HEK293 (cell line): ENCODE data around the gene TLDC2.

ENCODE experiments used
- AEBP2 ChIP-seq: fragments of 450-650 bp; formaldehyde crosslinking; IDR thresholded peaks from 2 replicates; pipeline ENCODE4 v1.5.1; 2016; ENCODE audit warnings: missing biosample characterization, missing genetic modification characterization, borderline replicate concordance
- EGR2 ChIP-seq: fragments of 450-650 bp; formaldehyde crosslinking; IDR thresholded peaks from 2 replicates; pipeline ENCODE4 v1.5.1; 2016; ENCODE audit warnings: low read depth, missing biosample characterization, missing genetic modification characterization
- GFI1B ChIP-seq: fragments of 450-650 bp; formaldehyde crosslinking; IDR thresholded peaks from 2 replicates; pipeline ENCODE4 v1.5.1; 2016; ENCODE audit warnings: missing biosample characterization, missing genetic modification characterization
- GLI2 ChIP-seq: fragments of 450-650 bp; formaldehyde crosslinking; IDR thresholded peaks from 2 replicates; pipeline ENCODE4; 2017; ENCODE audit warnings: missing biosample characterization, missing genetic modification characterization, low read depth, borderline replicate concordance
- MZF1 ChIP-seq: fragments of 450-650 bp; formaldehyde crosslinking; IDR thresholded peaks from 2 replicates; pipeline ENCODE4 v1.5.1; 2017; ENCODE audit warnings: missing biosample characterization, missing genetic modification characterization, borderline replicate concordance
- WT1 ChIP-seq: fragments of 450-650 bp; formaldehyde crosslinking; IDR thresholded peaks from 2 replicates; pipeline ENCODE4 v1.5.1; 2016; ENCODE audit warnings: missing biosample characterization, missing genetic modification characterization
- ZBTB49 ChIP-seq: fragments of 450-650 bp; formaldehyde crosslinking; IDR thresholded peaks from 2 replicates; pipeline ENCODE4 v1.5.1; 2016; ENCODE audit warnings: missing biosample characterization, missing genetic modification characterization, low read depth
- ZBTB8A ChIP-seq: fragments of 450-650 bp; formaldehyde crosslinking; IDR thresholded peaks from 2 replicates; pipeline ENCODE4 v1.5.1; 2016; ENCODE audit warnings: missing biosample characterization, missing genetic modification characterization
- ZNF169 ChIP-seq: fragments of 450-650 bp; formaldehyde crosslinking; IDR thresholded peaks from 2 replicates; pipeline ENCODE4 v1.5.1; 2016; ENCODE audit warnings: missing biosample characterization, missing genetic modification characterization
- ZNF24 ChIP-seq: fragments of 450-650 bp; formaldehyde crosslinking; IDR thresholded peaks from 2 replicates; pipeline ENCODE4 v1.5.1; 2016; ENCODE audit warnings: missing biosample characterization, missing genetic modification characterization
- ZNF341 ChIP-seq: fragments of 450-650 bp; formaldehyde crosslinking; IDR thresholded peaks from 2 replicates; pipeline ENCODE4; 2016; ENCODE audit warnings: low read depth, missing biosample characterization, missing genetic modification characterization
- ZNF354C ChIP-seq: fragments of 450-650 bp; formaldehyde crosslinking; IDR thresholded peaks from 2 replicates; pipeline ENCODE4 v1.5.1; 2016; ENCODE audit warnings: missing biosample characterization, missing genetic modification characterization, low read depth, borderline replicate concordance
- ZNF433 ChIP-seq: fragments of 450-650 bp; formaldehyde crosslinking; IDR thresholded peaks from 2 replicates; pipeline ENCODE4 v1.5.1; 2016; ENCODE audit warnings: missing biosample characterization, missing genetic modification characterization, low read depth
- ZNF529 ChIP-seq: fragments of 450-650 bp; formaldehyde crosslinking; IDR thresholded peaks from 2 replicates; pipeline ENCODE4 v1.5.1; 2017; ENCODE audit warnings: missing genetic modification characterization, missing biosample characterization; ENCODE audit not compliant: insufficient replicate concordance
- ZNF629 ChIP-seq: fragments of 450-650 bp; formaldehyde crosslinking; IDR thresholded peaks from 2 replicates; pipeline ENCODE4 v1.5.1; 2017; ENCODE audit warnings: missing biosample characterization, missing genetic modification characterization
- ZNF658 ChIP-seq: fragments of 450-650 bp; formaldehyde crosslinking; IDR thresholded peaks from 2 replicates; pipeline ENCODE4; 2016; ENCODE audit warnings: missing biosample characterization, missing genetic modification characterization
- ZNF792 ChIP-seq: fragments of 450-650 bp; formaldehyde crosslinking; IDR thresholded peaks from 2 replicates; pipeline ENCODE4 v1.5.1; 2016; ENCODE audit warnings: missing biosample characterization, missing genetic modification characterization
- ZXDB ChIP-seq: fragments of 450-650 bp; formaldehyde crosslinking; IDR thresholded peaks from 2 replicates; pipeline ENCODE4 v1.5.1; 2016; ENCODE audit warnings: missing biosample characterization, missing genetic modification characterization
- TF ChIP-seq, protein P1 (sequence below): fragments of 450-650 bp; formaldehyde crosslinking; IDR thresholded peaks from 2 replicates; pipeline ENCODE4 v1.5.1; 2016; ENCODE audit warnings: missing biosample characterization, missing genetic modification characterization

TLDC2 gene

GRCh38 chr20:36826554-36827244 lies 49.2 kb upstream of the TLDC2 start (continued):
- TF ChIP-seq ZBTB49 = no peak
- TF ChIP-seq ZNF341 (tag by site-specific recombination) = no peak
- 0 out of 2 replicates have a peak, but pooled peaks have one; percentile 7 for TF ChIP-seq AEBP2 (tag by site-specific recombination)
- peak; percentile 81 for TF ChIP-seq ZBTB8A
- TF ChIP-seq ZNF24 (tag by site-specific recombination) = no peak
- TF ChIP-seq ZNF433 (tag by site-specific recombination) = peak; percentile 94
- TF ChIP-seq ZNF169 (tag by site-specific recombination) = no peak
- no peak for TF ChIP-seq ZNF529 (tag by site-specific recombination)
- TF ChIP-seq GFI1B (tag by site-specific recombination) = peak; percentile 55; the same call in 1 of the 2 replicates
- TF ChIP-seq MZF1 (tag by site-specific recombination) = no peak; the same call in 1 of the 2 replicates
- no peak for TF ChIP-seq EGR2 (tag by site-specific recombination)
- TF ChIP-seq ZNF792 (tag by site-specific recombination) = no peak
- no peak for TF ChIP-seq WT1 (tag by site-specific recombination)
- TF ChIP-seq ZXDB (tag by site-specific recombination) = peak; percentile 68
- TF ChIP-seq, protein P1, sequence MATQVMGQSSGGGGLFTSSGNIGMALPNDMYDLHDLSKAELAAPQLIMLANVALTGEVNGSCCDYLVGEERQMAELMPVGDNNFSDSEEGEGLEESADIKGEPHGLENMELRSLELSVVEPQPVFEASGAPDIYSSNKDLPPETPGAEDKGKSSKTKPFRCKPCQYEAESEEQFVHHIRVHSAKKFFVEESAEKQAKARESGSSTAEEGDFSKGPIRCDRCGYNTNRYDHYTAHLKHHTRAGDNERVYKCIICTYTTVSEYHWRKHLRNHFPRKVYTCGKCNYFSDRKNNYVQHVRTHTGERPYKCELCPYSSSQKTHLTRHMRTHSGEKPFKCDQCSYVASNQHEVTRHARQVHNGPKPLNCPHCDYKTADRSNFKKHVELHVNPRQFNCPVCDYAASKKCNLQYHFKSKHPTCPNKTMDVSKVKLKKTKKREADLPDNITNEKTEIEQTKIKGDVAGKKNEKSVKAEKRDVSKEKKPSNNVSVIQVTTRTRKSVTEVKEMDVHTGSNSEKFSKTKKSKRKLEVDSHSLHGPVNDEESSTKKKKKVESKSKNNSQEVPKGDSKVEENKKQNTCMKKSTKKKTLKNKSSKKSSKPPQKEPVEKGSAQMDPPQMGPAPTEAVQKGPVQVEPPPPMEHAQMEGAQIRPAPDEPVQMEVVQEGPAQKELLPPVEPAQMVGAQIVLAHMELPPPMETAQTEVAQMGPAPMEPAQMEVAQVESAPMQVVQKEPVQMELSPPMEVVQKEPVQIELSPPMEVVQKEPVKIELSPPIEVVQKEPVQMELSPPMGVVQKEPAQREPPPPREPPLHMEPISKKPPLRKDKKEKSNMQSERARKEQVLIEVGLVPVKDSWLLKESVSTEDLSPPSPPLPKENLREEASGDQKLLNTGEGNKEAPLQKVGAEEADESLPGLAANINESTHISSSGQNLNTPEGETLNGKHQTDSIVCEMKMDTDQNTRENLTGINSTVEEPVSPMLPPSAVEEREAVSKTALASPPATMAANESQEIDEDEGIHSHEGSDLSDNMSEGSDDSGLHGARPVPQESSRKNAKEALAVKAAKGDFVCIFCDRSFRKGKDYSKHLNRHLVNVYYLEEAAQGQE = peak; percentile 68
- peak; percentile 92; the same call in 1 of the 2 replicates for TF ChIP-seq ZNF354C (tag by site-specific recombination)
- TF ChIP-seq ZNF629 = peak; percentile 50
- TF ChIP-seq ZNF658 (tag by site-specific recombination) = no peak
- TF ChIP-seq GLI2 (tag by site-specific recombination) = peak; percentile 49; the same call in 1 of the 2 replicates
